Uterus (tissue), 2 donors: ENCODE data around the gene MTMR6.

ENCODE experiments used
- CTCF ChIP-seq, 4 experiments: fragments of 200-600 bp in 2 of 4; fragments of 450-650 bp in 2 of 4; sonication (generic) in 2 of 4; IDR thresholded peaks; one replicate each; pipeline ENCODE4 v1.5.1; 2016 to 2019; ENCODE audit warnings: antibody characterized with exemption in 4 of 4, mild to moderate bottlenecking in 2 of 4, moderate library complexity in 1 of 4
- POLR2A ChIP-seq, 2 donors: fragments of 450-650 bp; IDR thresholded peaks; one replicate each; pipeline ENCODE4 v1.6.1; 2016; ENCODE audit warnings: antibody characterized with exemption in 2 of 2, mild to moderate bottlenecking in 1 of 2, moderate library complexity in 1 of 2

- TF ChIP-seq CTCF (IDR thresholded peaks at IDR 0.05) (no peak), POLR2A (IDR thresholded peaks at IDR 0.05) (no peak)
Measured at GRCh38 chr13:25237083-25237482, 50.2 kb downstream of the MTMR6 start.
